Erythroblast (primary cell): ENCODE measurements around the gene AP1G2.

ENCODE experiments used
- GATA1 ChIP-seq: IDR thresholded peaks from 2 replicates; pipeline ENCODE4 v1.6.1; 2011; ENCODE audit warnings: low read depth, mild to moderate bottlenecking, control low read depth, low read length, moderate library complexity
- POLR2A ChIP-seq: IDR thresholded peaks from 2 replicates; pipeline ENCODE4 v1.6.1; 2011; ENCODE audit warnings: mild to moderate bottlenecking, low read length

GRCh38 chr14:23547924-23548323, 19.7 kb downstream of the AP1G2 start:
- no peak for TF ChIP-seq POLR2A
- no peak for TF ChIP-seq GATA1
